ENCODE data around the gene ADAM17. TPM values are rescaled to one million over a fixed set of nuclear protein-coding genes. Genes with fewer than 3 reads are reported as not detected.

ADAM17 gene
- total and polyA plus RNA-seq, 10 of the 15 experiments (the other 5 are each of a cell fraction or from before 2014, with no cell fraction given): 2.3 to 18.5 (median 13.4) TPM

Other genes with a start within 250 kb of the ADAM17 start
- 49.8 and 50.2 TPM in 2 replicates for gene ITGB1BP1, start 132.3 kb downstream of the ADAM17 start, total RNA-seq (2014; rRNA removed)
- gene ITGB1BP1, start 132.3 kb downstream of the ADAM17 start, total RNA-seq (2014; rRNA removed; fragmentation: Illumina TruSeq; extraction: Trizol): 60.9 and 68.3 TPM in 2 replicates
- gene ITGB1BP1, start 132.3 kb downstream of the ADAM17 start, total RNA-seq (2021): 108 and 115 TPM in 2 replicates
- gene ITGB1BP1, start 132.3 kb downstream of the ADAM17 start, polyA plus RNA-seq (2011; rRNA removed): 113 and 166 TPM in 2 replicates
- gene ITGB1BP1, start 132.3 kb downstream of the ADAM17 start, polyA plus RNA-seq (2014; fragmentation: Illumina TruSeq; extraction: Trizol): 79.5 and 87.7 TPM in 2 replicates
- gene ITGB1BP1, start 132.3 kb downstream of the ADAM17 start, polyA plus RNA-seq (2014; fragmentation: Nextera tagmentation; extraction: Ambion mirVana): 100 to 1,000 TPM in 1 of 2 experiments, 10 to 100 TPM in 1; 58.8 to 115 TPM
- 67.3 and 81.0 TPM in 2 replicates for gene ITGB1BP1, start 132.3 kb downstream of the ADAM17 start, polyA plus RNA-seq (2014; rRNA removed)
- 100 to 1,000 TPM; 271 to 273 TPM for gene ITGB1BP1, start 132.3 kb downstream of the ADAM17 start, polyA plus RNA-seq (2016; fragmentation: Nextera tagmentation; extraction: Ambion mirVana)
- gene CPSF3, start 132.2 kb downstream of the ADAM17 start, total RNA-seq (2014; rRNA removed): 67.7 and 72.3 TPM in 2 replicates
- 97.4 and 107 TPM in 2 replicates for gene CPSF3, start 132.2 kb downstream of the ADAM17 start, total RNA-seq (2014; rRNA removed; fragmentation: Illumina TruSeq; extraction: Trizol)
- 62.1 and 62.2 TPM in 2 replicates for gene CPSF3, start 132.2 kb downstream of the ADAM17 start, total RNA-seq (2021)
- 34.5 and 45.3 TPM in 2 replicates for gene CPSF3, start 132.2 kb downstream of the ADAM17 start, polyA plus RNA-seq (2011; rRNA removed)
- 83.5 and 116 TPM in 2 replicates for gene CPSF3, start 132.2 kb downstream of the ADAM17 start, polyA plus RNA-seq (2014; fragmentation: Illumina TruSeq; extraction: Trizol)
- 100 to 1,000 TPM in 1 of 2 experiments, 10 to 100 TPM in 1; 68.7 to 101 TPM for gene CPSF3, start 132.2 kb downstream of the ADAM17 start, polyA plus RNA-seq (2014; fragmentation: Nextera tagmentation; extraction: Ambion mirVana)
- 42.4 and 46.9 TPM in 2 replicates for gene CPSF3, start 132.2 kb downstream of the ADAM17 start, polyA plus RNA-seq (2014; rRNA removed)
- 100 to 1,000 TPM; 105 to 108 TPM for gene CPSF3, start 132.2 kb downstream of the ADAM17 start, polyA plus RNA-seq (2016; fragmentation: Nextera tagmentation; extraction: Ambion mirVana)
- 62.6 and 73.0 TPM in 2 replicates for gene IAH1, start 81.3 kb downstream of the ADAM17 start, total RNA-seq (2014; rRNA removed)
- 60.3 and 61.7 TPM in 2 replicates for gene IAH1, start 81.3 kb downstream of the ADAM17 start, total RNA-seq (2014; rRNA removed; fragmentation: Illumina TruSeq; extraction: Trizol)
- 56.8 and 57.4 TPM in 2 replicates for gene IAH1, start 81.3 kb downstream of the ADAM17 start, total RNA-seq (2021)
- 120 and 141 TPM in 2 replicates for gene IAH1, start 81.3 kb downstream of the ADAM17 start, polyA plus RNA-seq (2011; rRNA removed)
- 72.0 and 72.2 TPM in 2 replicates for gene IAH1, start 81.3 kb downstream of the ADAM17 start, polyA plus RNA-seq (2014; fragmentation: Illumina TruSeq; extraction: Trizol)
- 100 to 1,000 TPM; 120 to 125 TPM for gene IAH1, start 81.3 kb downstream of the ADAM17 start, polyA plus RNA-seq (2014; fragmentation: Nextera tagmentation; extraction: Ambion mirVana)
- gene IAH1, start 81.3 kb downstream of the ADAM17 start, polyA plus RNA-seq (2014; rRNA removed): 60.2 and 67.9 TPM in 2 replicates
- gene IAH1, start 81.3 kb downstream of the ADAM17 start, polyA plus RNA-seq (2016; fragmentation: Nextera tagmentation; extraction: Ambion mirVana): 10 to 100 TPM; 78.6 to 83.3 TPM
- 120 and 131 TPM in 2 replicates for gene YWHAQ, start 75.2 kb upstream of the ADAM17 start, total RNA-seq (2014; rRNA removed)
- gene YWHAQ, start 75.2 kb upstream of the ADAM17 start, total RNA-seq (2014; rRNA removed; fragmentation: Illumina TruSeq; extraction: Trizol): 191 and 196 TPM in 2 replicates
- gene YWHAQ, start 75.2 kb upstream of the ADAM17 start, total RNA-seq (2021): 283 and 290 TPM in 2 replicates
- gene YWHAQ, start 75.2 kb upstream of the ADAM17 start, polyA plus RNA-seq (2011; rRNA removed): 309 and 430 TPM in 2 replicates
- 241 and 289 TPM in 2 replicates for gene YWHAQ, start 75.2 kb upstream of the ADAM17 start, polyA plus RNA-seq (2014; fragmentation: Illumina TruSeq; extraction: Trizol)
- gene YWHAQ, start 75.2 kb upstream of the ADAM17 start, polyA plus RNA-seq (2014; fragmentation: Nextera tagmentation; extraction: Ambion mirVana): 100 to 1,000 TPM in 1 of 2 experiments, 10 to 100 TPM in 1; 63.0 to 136 TPM
- gene YWHAQ, start 75.2 kb upstream of the ADAM17 start, polyA plus RNA-seq (2014; rRNA removed): 178 and 197 TPM in 2 replicates
- gene YWHAQ, start 75.2 kb upstream of the ADAM17 start, polyA plus RNA-seq (2016; fragmentation: Nextera tagmentation; extraction: Ambion mirVana): 100 to 1,000 TPM; 513 to 515 TPM

All from GM12878 (cell line).